Eye (tissue), 1 donor: ENCODE measurements around the gene BAHCC1.
A peak's percentile ranks its signal among the peaks of the same experiment; 100 is the strongest.

Experiments
- DNase-seq: peaks from one replicate; pipeline ENCODE4 v3.0.0-alpha.2; 2015

BAHCC1 gene

GRCh38 chr17:81464586-81464985, 69.3 kb downstream of the BAHCC1 start:
- DNase-seq, result no peak

DNA sequence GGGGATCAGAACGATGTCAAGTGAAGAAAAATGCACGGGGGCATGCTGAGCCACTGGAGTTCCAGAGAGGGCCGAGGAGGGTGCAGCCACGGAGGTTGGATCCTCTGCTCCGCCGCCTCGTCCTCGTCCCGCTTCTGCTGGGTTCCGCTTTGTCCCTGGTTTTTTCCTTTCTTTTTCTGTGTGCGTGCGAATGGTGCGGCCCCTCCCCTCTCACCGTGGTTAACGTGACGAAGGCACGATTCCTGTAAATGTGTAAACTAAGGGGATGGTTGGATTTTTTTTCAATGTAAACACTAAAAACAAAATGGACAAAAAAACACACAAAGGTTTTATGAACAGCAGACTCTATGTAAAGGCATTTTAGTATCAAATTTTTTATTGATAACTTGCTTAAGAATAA, 70.7 kb downstream of the BAHCC1 start:
- no peak for DNase-seq

GRCh38 chr17:81466564-81467472, 71.6 kb downstream of the BAHCC1 start:
- no peak for DNase-seq

GRCh38 chr17:81468111-81468769, 73.0 kb downstream of the BAHCC1 start:
- no peak for DNase-seq

- DNase-seq, result no peak
Measured at GRCh38 chr17:81468770-81469121, 73.5 kb downstream of the BAHCC1 start.

DNA sequence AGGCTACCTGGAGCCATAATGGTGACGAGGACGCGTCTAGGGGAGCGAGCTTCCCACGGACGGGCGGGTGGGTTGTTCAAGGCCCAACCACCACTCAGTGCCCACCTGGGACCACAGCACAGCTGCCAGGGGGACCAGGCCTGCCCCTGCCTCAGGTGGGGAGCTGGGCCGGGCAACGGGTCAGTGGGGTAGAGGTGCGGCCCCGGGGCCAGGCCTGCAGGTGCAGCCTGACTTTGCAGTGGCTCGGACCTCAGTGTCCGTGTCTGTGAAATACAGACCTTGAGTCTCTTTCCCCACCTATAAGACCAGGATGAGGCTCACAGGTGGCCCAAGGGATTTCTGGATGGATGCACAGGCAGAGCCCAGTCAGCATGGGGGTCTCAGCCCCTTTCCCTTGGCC, 74.0 kb downstream of the BAHCC1 start:
- no peak for DNase-seq

GRCh38 chr17:81470270-81470943, 75.2 kb downstream of the BAHCC1 start:
- no peak for DNase-seq

DNA sequence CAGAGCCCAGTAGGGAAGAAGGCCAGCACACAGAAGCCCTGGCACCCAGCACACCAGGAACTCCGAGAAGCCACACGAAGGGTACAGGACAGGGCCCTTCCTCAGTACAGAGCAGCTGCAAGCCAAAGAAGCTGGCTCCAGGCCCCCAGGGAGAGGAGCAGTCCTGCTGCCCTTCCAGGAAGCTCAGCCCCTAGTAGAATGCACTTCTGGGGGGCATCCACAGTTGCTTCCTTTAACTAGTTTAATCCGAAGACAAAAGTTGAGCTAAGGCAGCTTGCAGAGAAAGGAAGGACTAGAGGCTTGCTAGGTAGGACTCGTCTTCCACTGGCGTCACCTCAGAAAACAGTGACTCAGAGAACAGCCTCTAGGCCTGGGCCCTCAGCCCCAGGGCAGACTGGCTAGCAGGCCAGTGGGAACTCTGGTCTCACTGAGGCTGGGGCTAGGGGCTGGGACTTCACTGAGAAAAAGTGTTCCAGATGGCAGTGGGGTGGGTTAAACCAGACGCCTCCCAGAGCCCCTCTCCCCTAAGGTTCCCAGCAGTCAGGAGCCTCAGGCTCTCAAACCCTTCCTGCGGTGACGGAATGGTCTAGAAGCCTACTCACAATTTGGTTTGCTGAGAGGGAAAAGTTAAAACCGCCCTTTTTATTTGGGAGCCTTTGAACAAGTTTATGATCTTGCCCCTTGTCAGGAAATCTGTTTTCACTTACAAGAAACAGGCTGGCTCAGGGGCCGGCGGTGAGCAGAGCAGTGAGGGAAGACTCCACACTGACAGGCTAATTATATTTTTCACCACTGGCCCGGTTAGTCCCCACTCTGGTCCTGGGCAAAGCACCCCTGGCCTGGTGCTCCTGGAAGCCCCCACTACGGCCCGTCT, 75.9 kb downstream of the BAHCC1 start:
- DNase-seq, result no peak

DNA sequence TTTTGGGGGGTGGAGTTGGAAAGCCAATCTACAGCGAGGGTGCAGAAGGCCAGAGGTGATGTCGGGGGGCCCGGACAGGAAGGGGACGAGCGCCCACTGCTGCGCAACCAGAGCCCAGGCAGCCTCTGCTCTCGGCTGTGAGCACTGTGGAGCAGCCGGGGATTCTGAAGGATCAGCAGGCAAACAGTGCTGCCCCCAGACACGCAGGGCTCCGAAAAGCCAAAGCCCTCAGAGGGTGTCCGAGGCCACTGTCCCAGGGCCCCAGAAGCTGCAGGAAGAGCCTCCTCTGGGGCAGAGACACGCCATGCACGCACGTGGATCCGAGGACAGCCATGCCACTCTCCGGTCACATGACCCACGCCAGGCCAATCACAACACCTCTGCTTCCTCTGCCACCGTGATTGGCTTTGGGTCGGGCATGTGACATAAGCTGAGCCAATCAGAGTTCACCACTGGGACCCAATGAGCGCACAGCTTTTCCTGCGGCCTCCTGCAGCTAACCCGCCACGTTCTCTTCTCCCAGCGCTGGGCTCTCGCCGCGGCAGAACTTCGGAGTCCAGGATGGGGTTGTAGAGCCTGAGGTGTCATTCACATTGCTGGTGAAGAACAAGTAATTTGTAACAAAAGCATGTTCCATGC, 76.7 kb downstream of the BAHCC1 start:
- DNase-seq, result peak; percentile 92

DNA sequence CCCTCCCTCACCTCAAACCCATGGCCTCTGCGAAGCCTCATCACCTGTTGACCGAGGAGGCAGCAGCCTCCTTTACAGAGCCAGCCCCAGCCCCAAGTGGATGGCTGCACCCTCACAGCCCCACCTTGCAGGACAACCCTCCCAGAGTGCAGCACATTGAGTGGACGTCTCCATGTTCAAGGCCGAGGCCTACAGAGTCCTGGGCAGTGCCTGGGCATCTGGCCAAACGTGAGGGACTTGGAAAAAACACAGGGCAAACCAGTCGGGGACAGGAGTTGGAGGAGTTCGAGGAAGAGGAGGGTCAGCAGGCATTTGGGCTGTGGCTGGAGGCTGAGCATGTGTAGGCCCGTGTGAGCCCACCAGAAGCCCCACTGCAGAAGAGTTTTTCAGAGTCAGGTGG, 77.8 kb downstream of the BAHCC1 start:
- DNase-seq, result no peak

GRCh38 chr17:81474958-81475357, 79.7 kb downstream of the BAHCC1 start:
- DNase-seq, result no peak

DNA sequence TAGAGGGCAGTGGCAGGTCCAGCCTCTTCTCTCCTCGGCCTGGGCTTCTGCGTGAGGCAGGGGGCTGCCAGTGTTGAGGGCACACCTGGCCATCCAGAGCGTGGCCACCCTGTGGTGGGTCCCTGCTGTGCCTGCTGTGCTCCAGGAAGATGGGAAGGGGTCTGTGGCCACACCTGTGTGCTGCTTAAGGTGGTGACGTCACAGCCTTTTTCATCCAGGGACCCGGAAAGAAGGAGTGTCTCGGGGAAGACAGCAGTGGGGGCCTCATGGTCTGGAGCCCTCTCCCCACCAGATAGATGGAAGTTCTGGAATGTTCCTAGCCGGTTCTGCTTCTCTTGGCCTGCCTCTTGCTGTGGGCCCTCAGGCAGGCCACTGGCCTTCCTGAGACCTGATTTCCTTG, 80.8 kb downstream of the BAHCC1 start:
- DNase-seq, result no peak

- no peak for DNase-seq
Measured at GRCh38 chr17:81476635-81477034, 81.4 kb downstream of the BAHCC1 start.

- no peak for DNase-seq
Measured at GRCh38 chr17:81477173-81477572, 81.9 kb downstream of the BAHCC1 start.

DNA sequence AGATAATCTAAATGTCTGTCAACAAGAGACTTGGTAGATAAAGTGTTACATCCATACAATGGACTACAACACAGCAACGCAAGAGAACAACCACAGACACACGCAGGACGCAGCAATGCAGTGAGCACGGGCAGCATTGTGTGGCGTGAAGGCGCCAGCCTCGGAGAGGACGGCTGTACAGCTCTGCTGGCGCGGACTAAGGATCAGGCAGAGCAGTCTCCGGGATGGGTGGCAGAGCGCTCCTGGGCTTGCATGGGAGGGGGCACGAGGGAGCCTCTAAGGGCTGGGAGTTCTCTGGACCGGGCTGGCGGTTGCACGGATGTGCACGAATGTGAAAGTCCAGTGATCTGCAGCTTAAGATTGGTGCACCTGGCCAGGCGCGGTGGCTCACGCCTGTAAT, 82.9 kb downstream of the BAHCC1 start:
- DNase-seq, result no peak

DNA sequence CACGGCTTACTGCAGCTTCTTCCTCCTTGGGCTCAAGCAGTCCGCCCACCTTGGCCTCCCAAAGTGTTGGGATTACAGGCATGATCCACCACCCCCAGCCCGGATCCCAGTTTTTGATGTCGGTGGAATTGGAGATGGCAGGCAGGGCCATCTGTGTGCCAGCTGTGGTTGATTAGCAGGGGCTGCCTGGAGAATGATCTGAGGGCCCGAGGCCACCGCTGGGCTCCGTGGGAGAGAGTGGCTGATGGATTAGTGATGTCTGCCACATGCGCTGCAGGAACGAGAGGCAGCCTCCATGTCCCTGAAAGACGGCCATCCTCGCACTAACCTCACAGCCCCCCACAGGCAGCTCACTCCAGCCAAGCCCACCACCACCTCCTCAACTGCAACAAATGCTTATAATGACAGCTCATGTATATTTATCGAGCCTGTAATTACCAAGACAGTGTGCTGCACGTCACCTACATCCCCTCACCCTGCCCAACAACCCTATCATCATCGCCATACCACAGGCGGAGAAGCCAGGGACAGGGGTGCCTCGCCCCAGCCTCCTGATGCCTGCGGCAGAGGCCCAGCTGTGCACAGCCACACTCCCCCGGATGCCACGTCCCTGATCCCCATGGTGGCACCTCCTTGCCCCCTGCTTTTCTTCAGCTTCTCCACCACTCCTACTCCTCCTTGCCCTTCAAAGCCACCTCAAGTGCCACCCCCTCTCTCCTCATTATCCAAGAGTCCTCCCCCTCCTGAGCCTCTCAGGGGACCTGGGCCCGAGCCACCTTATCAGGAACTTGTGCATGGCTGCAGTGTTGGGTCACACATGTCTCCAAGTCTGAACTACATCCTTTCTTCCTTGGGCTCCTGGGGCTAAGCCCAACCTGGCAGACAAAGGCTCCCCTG, 84.2 kb downstream of the BAHCC1 start:
- DNase-seq, result peak; percentile 73

- peak; percentile 82 for DNase-seq
Measured at GRCh38 chr17:81480140-81481072, 85.1 kb downstream of the BAHCC1 start.

- peak; percentile 94 for DNase-seq
Measured at GRCh38 chr17:81481073-81481799, 86.0 kb downstream of the BAHCC1 start.

GRCh38 chr17:81481815-81482505, 86.7 kb downstream of the BAHCC1 start:
- no peak for DNase-seq
